A549 (cell line): ENCODE measurements around the gene SRF.

Experiments used
- CEBPB ChIP-seq, 2 experiments: fragments of >200 bp in 1 of 2; sonication (Bioruptor Twin) in 1 of 2; formaldehyde crosslinking in 1 of 2; IDR thresholded peaks; 2 replicates each; pipeline ENCODE4 v1.6.1; 2012 to 2016
- FOSL2 ChIP-seq, 2 experiments: fragments of 450-650 bp in 1 of 2; fragments of >200 bp in 1 of 2; sonication (Bioruptor Twin) in 1 of 2; formaldehyde crosslinking; IDR thresholded peaks; 2 replicates each; pipeline versions ENCODE4 v1.5.0 to v1.6.1; 2016 to 2020; ENCODE audit warnings: mild to moderate bottlenecking in 1 of 2, moderate library complexity in 1 of 2
- NFE2L2 ChIP-seq: fragments of 150-350 bp; conservative IDR thresholded peaks from 2 replicates; pipeline ENCODE4 v1.6.1; 2014; ENCODE audit warnings: low read length
- POLR2A ChIP-seq: IDR thresholded peaks from 2 replicates; pipeline ENCODE4 v1.6.1; 2012; ENCODE audit warnings: mild to moderate bottlenecking, low read length
- SMC3 ChIP-seq: fragments of >200 bp; sonication (Bioruptor Twin); formaldehyde crosslinking; IDR thresholded peaks from 3 replicates; pipeline ENCODE4 v1.6.1; 2018; ENCODE audit warnings: inconsistent platforms
- SREBF2 ChIP-seq: fragments of 450-650 bp; IDR thresholded peaks from 2 replicates; pipeline ENCODE4 v1.6.1; 2014; ENCODE audit warnings: mild to moderate bottlenecking, moderate library complexity
- TF ChIP-seq, protein P1 (sequence below): fragments of >200 bp; sonication (Bioruptor Twin); formaldehyde crosslinking; IDR thresholded peaks from 3 replicates; pipeline ENCODE4 v1.5.1; 2016
- TF ChIP-seq, protein P2 (sequence below): fragments of 450-650 bp; IDR thresholded peaks from 2 replicates; pipeline ENCODE4 v1.6.1; 2014; ENCODE audit warnings: antibody characterized with exemption
- TF ChIP-seq, protein P3 (sequence below): IDR thresholded peaks from 2 replicates; pipeline ENCODE4 v1.6.1; 2012

DNA sequence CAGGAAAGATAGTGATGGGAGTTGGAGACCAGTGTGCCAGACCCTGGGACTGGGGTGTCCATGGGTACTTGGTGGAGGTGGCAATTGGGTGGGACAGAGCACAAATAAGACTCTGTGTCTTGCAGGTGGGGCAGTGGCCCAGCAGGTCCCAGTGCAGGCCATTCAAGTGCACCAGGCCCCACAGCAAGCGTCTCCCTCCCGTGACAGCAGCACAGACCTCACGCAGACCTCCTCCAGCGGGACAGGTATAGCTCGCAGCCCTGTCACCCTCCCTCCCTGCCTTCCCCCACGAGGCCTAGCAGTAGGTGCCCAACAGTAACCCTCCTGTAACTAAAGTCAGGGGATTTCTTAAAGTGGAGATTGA, 5.3 kb downstream of the SRF start:
- TF ChIP-seq, protein P1, sequence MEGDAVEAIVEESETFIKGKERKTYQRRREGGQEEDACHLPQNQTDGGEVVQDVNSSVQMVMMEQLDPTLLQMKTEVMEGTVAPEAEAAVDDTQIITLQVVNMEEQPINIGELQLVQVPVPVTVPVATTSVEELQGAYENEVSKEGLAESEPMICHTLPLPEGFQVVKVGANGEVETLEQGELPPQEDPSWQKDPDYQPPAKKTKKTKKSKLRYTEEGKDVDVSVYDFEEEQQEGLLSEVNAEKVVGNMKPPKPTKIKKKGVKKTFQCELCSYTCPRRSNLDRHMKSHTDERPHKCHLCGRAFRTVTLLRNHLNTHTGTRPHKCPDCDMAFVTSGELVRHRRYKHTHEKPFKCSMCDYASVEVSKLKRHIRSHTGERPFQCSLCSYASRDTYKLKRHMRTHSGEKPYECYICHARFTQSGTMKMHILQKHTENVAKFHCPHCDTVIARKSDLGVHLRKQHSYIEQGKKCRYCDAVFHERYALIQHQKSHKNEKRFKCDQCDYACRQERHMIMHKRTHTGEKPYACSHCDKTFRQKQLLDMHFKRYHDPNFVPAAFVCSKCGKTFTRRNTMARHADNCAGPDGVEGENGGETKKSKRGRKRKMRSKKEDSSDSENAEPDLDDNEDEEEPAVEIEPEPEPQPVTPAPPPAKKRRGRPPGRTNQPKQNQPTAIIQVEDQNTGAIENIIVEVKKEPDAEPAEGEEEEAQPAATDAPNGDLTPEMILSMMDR = no peak
- no peak for TF ChIP-seq NFE2L2
- TF ChIP-seq, protein P2, sequence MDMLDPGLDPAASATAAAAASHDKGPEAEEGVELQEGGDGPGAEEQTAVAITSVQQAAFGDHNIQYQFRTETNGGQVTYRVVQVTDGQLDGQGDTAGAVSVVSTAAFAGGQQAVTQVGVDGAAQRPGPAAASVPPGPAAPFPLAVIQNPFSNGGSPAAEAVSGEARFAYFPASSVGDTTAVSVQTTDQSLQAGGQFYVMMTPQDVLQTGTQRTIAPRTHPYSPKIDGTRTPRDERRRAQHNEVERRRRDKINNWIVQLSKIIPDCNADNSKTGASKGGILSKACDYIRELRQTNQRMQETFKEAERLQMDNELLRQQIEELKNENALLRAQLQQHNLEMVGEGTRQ = no peak
- TF ChIP-seq, protein P3, sequence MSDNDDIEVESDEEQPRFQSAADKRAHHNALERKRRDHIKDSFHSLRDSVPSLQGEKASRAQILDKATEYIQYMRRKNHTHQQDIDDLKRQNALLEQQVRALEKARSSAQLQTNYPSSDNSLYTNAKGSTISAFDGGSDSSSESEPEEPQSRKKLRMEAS = no peak
- no peak for TF ChIP-seq POLR2A
- no peak for TF ChIP-seq SREBF2
- TF ChIP-seq SMC3 = no peak
- TF ChIP-seq FOSL2 (IDR thresholded peaks at IDR 0.05) = no peak
- TF ChIP-seq FOSL2 (CRISPR knock-in tag; IDR thresholded peaks at IDR 0.05) = no peak
- no peak for TF ChIP-seq CEBPB (IDR thresholded peaks at IDR 0.05)
